Naive thymus-derived CD8-positive, alpha-beta T cell (primary cell): ENCODE results near the gene ZAP70. TPM values are rescaled to one million over a fixed set of nuclear protein-coding genes. Genes with fewer than 3 reads are reported as not detected.

Source experiments
- ATAC-seq, 2 donors: fragments of 150-1000 bp; cut with Tn5 transposase in 1 of 2; sonication (Bioruptor Pico), chemical (Tn5 transposase) in 1 of 2; 1 replicate in 1 of 2; 2 replicates in 1 of 2; pipeline ENCODE4 v1.10.0; 2021; ENCODE audit warnings: mild to moderate bottlenecking in 2 of 2, moderate library complexity in 2 of 2
- POLR2A ChIA-PET: fragments of 350-600 bp; sonication (Branson Sonifier 250); formaldehyde crosslinking; loops from one replicate; lab custom pipeline; 2021; ENCODE audit warnings: antibody characterized with exemption; lab: Charles Lee
- DNase-seq, 10 donors: peaks; one replicate each; pipeline versions ENCODE4 v3.0.0 to v3.0.0-alpha.2; 2020 to 2022
- H3K27ac Mint-ChIP-seq, 10 donors: one replicate each; pipeline ENCODE4 v1.8.0; 2020 to 2022; ENCODE audit warnings: mild to moderate bottlenecking in 10 of 10, mixed read lengths in 10 of 10, moderate library complexity in 4 of 10, inconsistent platforms in 1 of 10
- H3K27me3 Mint-ChIP-seq, 5 donors: one replicate each; pipeline ENCODE4 v1.8.0; 2021 to 2022; ENCODE audit warnings: mixed read lengths in 5 of 5
- H3K36me3 Mint-ChIP-seq, 3 donors: one replicate each; pipeline ENCODE4 v1.8.0; 2020 to 2022; ENCODE audit warnings: mixed read lengths in 3 of 3, mild to moderate bottlenecking in 2 of 3, inconsistent platforms in 1 of 3
- H3K4me1 Mint-ChIP-seq, 4 donors: one replicate each; pipeline ENCODE4 v1.8.0; 2021 to 2022; ENCODE audit warnings: mixed read lengths in 4 of 4
- H3K4me3 Mint-ChIP-seq, 10 donors: one replicate each; pipeline ENCODE4 v1.8.0; 2020 to 2022; ENCODE audit warnings: mild to moderate bottlenecking in 10 of 10, mixed read lengths in 10 of 10, moderate library complexity in 6 of 10, inconsistent platforms in 1 of 10
- H3K9me3 Mint-ChIP-seq, 9 donors: one replicate each; pipeline ENCODE4 v1.8.0; 2020 to 2022; ENCODE audit warnings: mixed read lengths in 9 of 9, mild to moderate bottlenecking in 3 of 9, inconsistent platforms in 1 of 9, moderate library complexity in 1 of 9
- polyA plus RNA-seq, 3 donors: library from polyadenylated mRNA; unstranded; fragments of 300-500 nt; fragmentation: Illumina TruSeq; gene quantifications; one replicate each; pipeline ENCODE4 v1.2.3, GENCODE V29; 2021
- total RNA-seq, 8 experiments: library from RNA in 2 of 8; stranded (reverse) in 2 of 8; gene quantifications; one replicate each; pipeline ENCODE4 v1.2.3 and lab custom pipeline; 2021 to 2026

The ZAP70 gene
- total and polyA plus RNA-seq, 5 experiments from 2014 or later = 131 to 503 (median 168) TPM

DNA sequence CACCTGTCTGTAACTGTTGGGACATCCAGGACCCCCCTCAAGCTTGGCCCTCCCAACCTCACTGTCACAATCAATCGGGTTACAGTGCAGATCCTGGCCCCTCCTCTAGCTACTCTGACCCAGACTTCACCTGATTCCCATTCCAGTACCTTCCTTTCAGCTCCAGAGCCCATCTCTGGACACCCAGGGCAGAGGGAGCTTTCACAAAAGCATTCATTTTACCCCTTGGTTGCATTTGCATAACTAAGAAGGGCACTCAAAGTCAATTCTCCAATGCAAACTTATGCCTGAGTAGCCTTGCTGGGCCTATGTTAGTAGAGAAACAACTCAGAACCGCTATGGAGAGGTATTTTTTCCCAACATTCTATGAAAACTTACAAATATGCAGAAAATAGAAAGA is 7.4 kb downstream of the ZAP70 start:
- peaks cover 51 to 88% (median 85%) of the 10 kb centered on the region in 4 donors for H3K4me1 Mint-ChIP-seq
- ATAC-seq = no peak
- peak overlapping the region; percentile 36 to 99 (median 73) for H3K4me3 Mint-ChIP-seq

GRCh38 chr2:97722227-97722626 is 8.9 kb downstream of the ZAP70 start:
- peak overlapping the region in 6 of 10 donors; percentile 4 to 51 (median 38) for H3K4me3 Mint-ChIP-seq
- POLR2A ChIA-PET = interaction anchor here (0.8 to 9.5 kb wide), 3 partner anchors 9 to 58 kb away, joined by 3 to 49 read pairs (median 4); partner anchors contain the start of genes ACTR1B and ZAP70
- H3K9me3 Mint-ChIP-seq = no peaks in the 10 kb centered on the region
- H3K27me3 Mint-ChIP-seq = no peaks in the 10 kb centered on the region
- DNase-seq (no peak), ATAC-seq (no peak)
- H3K36me3 Mint-ChIP-seq = peaks cover 5 to 85% (median 42%) of the 10 kb centered on the region in 3 donors
- peak overlapping the region; percentile 63 to 89 (median 78) for H3K27ac Mint-ChIP-seq
- H3K4me1 Mint-ChIP-seq = peaks cover 45 to 89% (median 85%) of the 10 kb centered on the region in 4 donors

More for the DNA sequence above, 7.4 kb downstream of the ZAP70 start:
- peak in 1 of 10 donors; percentile 43 for DNase-seq
- Mint-ChIP-seq H3K27me3 (no peaks in the 10 kb centered on the region), H3K36me3 (peaks cover 5 to 82% (median 36%) of the 10 kb centered on the region in 3 donors), H3K27ac (peak overlapping the region; percentile 93 to 100 (median 98)), H3K9me3 (no peaks in the 10 kb centered on the region)
- POLR2A ChIA-PET = interaction anchor here (0.7 kb wide), 1 partner anchor 26 kb away, joined by 4 read pairs; no protein-coding TSS in a partner anchor

DNA sequence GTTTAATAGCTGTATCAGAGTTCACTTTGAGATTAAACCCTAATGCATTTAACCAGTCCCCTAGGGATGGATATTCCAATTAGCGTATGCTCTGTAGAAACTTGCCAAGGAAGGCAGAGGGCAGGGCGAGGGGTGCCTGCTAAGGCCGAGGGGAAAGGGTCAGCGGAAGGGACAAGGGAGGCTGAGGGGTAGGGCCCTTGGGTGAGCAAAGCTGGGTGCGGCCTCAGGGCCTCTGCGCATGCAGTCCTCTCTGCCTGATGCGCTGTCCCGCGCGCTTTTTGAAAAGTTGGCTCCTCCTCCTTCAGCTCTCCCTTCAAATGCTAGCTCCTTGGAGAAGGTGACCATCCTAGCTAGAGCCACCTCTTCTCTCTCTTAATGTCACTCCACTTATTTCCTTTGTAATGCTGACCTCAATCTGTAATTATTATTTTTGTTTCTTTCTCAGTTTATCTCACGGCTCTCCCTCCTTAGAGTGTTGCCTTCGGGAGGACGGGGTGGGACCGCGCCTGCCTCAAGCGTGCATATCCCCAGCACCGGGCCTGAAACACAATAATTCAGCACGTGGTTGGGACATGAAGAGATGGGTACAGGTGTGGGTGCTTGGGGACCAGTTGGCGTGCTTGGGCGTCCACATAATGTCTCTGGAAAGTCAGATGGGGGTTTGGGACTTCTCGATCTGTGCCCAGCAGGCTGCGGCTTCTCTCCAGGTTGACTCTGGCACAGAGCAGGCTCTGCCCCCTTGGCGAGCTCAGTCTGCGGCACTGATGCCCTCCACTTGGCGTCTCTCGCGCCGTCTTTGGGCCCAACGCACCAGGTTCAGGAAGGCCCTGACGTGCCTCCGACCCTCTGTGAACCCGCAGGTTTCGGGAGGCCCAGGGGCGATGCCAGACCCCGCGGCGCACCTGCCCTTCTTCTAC is 10.0 kb downstream of the ZAP70 start:
- peaks cover 8 to 97% (median 39%) of the 10 kb centered on the region in 3 donors for H3K36me3 Mint-ChIP-seq
- no peaks in the 10 kb centered on the region for H3K27me3 Mint-ChIP-seq
- no peak for DNase-seq
- peak overlapping the region in 6 of 10 donors; percentile 8 to 51 (median 41) for H3K4me3 Mint-ChIP-seq
- POLR2A ChIA-PET = interaction anchor here (0.9 to 9.5 kb wide), 4 partner anchors 10 to 20 kb away, joined by 3 to 49 read pairs (median 3); partner anchors contain the start of gene ZAP70
- H3K9me3 Mint-ChIP-seq = no peaks in the 10 kb centered on the region
- ATAC-seq = no peak
- peaks cover 48 to 92% (median 85%) of the 10 kb centered on the region in 4 donors for H3K4me1 Mint-ChIP-seq
- H3K27ac Mint-ChIP-seq = peak overlapping the region; percentile 60 to 91 (median 77)

DNA sequence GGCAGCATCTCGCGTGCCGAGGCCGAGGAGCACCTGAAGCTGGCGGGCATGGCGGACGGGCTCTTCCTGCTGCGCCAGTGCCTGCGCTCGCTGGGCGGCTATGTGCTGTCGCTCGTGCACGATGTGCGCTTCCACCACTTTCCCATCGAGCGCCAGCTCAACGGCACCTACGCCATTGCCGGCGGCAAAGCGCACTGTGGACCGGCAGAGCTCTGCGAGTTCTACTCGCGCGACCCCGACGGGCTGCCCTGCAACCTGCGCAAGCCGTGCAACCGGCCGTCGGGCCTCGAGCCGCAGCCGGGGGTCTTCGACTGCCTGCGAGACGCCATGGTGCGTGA is 10.7 kb downstream of the ZAP70 start:
- DNase-seq = no peak
- Mint-ChIP-seq H3K36me3 (peaks cover 8 to 98% (median 42%) of the 10 kb centered on the region in 3 donors), H3K4me3 (peak overlapping the region in 2 of 10 donors; percentile 43 to 60), H3K27ac (peak overlapping the region in 1 of 10 donors; percentile 67), H3K4me1 (peaks cover 44 to 92% (median 82%) of the 10 kb centered on the region in 4 donors), H3K27me3 (no peaks in the 10 kb centered on the region), H3K9me3 (no peaks in the 10 kb centered on the region)
- no peak for ATAC-seq
- POLR2A ChIA-PET = interaction anchor here (0.9 to 9.5 kb wide), 3 partner anchors 11 to 20 kb away, joined by 3 to 49 read pairs (median 3); partner anchors contain the start of gene ZAP70

DNA sequence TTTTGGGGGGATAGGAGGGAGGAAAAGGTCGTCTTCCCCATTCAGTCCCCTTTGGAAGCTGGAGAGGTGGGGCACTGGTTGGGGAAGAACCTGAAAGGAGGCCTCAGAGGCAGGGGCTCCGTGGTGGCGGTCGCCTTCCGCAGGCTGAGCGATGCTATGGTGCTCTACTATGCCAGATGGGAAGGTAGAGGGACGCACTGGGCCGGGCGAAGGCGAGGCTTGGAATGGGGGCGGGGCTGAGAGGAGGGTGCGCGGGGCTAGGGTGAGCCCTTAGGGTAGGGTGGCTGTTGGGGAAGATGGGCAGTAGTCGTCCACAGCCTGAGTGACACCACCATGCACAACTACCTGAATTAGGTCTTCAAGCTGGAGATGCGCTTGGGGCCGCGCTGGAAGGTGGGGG is 11.1 kb downstream of the ZAP70 start:
- ATAC-seq (no peak), DNase-seq (no peak)
- Mint-ChIP-seq H3K9me3 (no peaks in the 10 kb centered on the region), H3K27me3 (no peaks in the 10 kb centered on the region), H3K4me1 (peaks cover 40 to 92% (median 80%) of the 10 kb centered on the region in 4 donors), H3K36me3 (peaks cover 8 to 98% (median 45%) of the 10 kb centered on the region in 3 donors), H3K4me3 (peak overlapping the region in 2 of 10 donors; percentile 43 to 60), H3K27ac (peak overlapping the region in 5 of 10 donors; percentile 10 to 91 (median 60))
- POLR2A ChIA-PET = interaction anchor here (9.5 kb wide), 1 partner anchor 11 kb away, joined by 49 read pairs; the partner anchor contains the start of gene ZAP70

DNA sequence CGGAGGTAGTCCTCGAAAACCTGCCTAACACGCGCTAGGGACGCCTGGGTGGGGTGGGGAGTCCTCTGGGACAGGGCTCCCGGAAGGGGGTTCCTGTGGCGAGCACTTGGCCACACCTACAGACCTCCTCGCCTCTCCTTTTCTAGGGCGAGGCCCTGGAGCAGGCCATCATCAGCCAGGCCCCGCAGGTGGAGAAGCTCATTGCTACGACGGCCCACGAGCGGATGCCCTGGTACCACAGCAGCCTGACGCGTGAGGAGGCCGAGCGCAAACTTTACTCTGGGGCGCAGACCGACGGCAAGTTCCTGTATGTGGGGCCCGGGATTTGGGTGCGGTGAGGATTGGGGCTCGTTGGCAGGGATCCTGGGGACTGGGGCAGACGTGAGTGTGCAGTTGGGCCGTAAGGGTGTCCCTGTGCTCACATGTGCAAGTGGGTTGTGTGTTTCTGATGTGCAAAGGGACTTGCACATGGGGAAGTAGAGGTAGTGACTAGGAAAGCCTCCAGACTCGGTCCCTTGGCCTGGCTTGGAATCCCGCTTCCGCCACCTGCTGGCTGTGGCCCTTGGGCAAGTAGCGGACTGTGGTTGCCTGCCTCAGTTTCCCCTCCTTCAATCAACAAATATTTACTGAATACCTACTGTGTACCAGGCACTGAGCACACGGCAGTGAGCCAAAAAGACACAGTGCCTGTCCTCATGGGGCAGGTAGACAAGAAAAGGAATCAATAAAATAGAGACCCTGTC is 11.7 kb downstream of the ZAP70 start:
- no peaks in the 10 kb centered on the region for H3K27me3 Mint-ChIP-seq
- ATAC-seq (no peak), DNase-seq (no peak)
- POLR2A ChIA-PET = interaction anchor here (9.5 kb wide), 1 partner anchor 12 kb away, joined by 49 read pairs; the partner anchor contains the start of gene ZAP70
- peaks cover 37 to 89% (median 78%) of the 10 kb centered on the region in 4 donors for H3K4me1 Mint-ChIP-seq
- H3K9me3 Mint-ChIP-seq = peaks cover 0 to under 1% (median 0%) of the 10 kb centered on the region in 9 donors
- peaks cover 9 to 98% (median 47%) of the 10 kb centered on the region in 3 donors for H3K36me3 Mint-ChIP-seq
- peak overlapping the region in 3 of 10 donors; percentile 9 to 67 (median 50) for H3K4me3 Mint-ChIP-seq
- peak overlapping the region; percentile 35 to 93 (median 86) for H3K27ac Mint-ChIP-seq

DNA sequence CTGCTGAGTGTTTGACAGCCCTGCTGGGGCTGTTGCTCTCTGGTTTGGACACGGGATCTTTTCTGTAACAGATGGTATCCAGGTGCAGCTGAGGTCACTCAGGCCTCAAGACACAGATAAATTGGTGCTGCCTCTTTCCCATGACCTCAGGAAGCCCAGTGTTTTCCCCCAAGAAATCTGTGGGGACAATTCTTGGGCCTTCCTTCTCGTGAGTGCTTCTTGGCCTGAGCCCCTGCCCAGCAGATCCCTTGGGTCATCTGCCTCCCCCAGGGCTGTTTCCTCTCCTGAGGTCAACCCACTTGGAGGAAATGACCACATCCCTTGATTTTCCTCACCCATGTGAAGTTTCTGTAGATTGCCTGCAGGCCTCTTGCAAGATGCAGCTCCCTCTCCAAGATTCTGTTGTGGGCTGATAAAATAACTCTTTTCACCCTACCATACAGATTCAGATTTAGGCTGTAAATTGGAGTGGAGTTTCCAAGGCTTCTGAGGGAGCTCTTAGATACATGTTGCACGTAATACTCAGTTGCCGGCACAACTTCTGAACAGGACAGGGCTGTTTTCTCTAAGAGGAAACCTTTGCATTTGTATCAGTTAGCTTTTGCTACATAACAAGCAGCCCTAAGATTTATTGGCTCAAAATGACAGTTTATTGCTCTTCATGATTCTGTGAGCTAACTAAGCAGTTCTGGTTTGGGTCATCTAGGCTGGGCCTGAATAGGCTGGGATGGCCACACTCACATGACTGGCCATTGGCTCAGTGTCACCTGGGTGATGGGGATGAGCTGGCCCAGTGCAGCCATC is 13.1 kb downstream of the ZAP70 start:
- Mint-ChIP-seq H3K36me3 (peaks cover 12 to 100% (median 45%) of the 10 kb centered on the region in 3 donors), H3K9me3 (peaks cover 0 to 2% (median 0%) of the 10 kb centered on the region in 9 donors), H3K4me1 (peaks cover 33 to 88% (median 79%) of the 10 kb centered on the region in 4 donors), H3K27me3 (no peaks in the 10 kb centered on the region), H3K4me3 (peak overlapping the region in 7 of 10 donors; percentile 9 to 62 (median 44)), H3K27ac (peak overlapping the region; percentile 78 to 93 (median 91))
- ATAC-seq (no peak), DNase-seq (no peak)
- POLR2A ChIA-PET = interaction anchor here (0.7 to 9.5 kb wide), 3 partner anchors 9 to 18 kb away, joined by 3 to 49 read pairs (median 40); partner anchors contain the start of gene ZAP70

- ATAC-seq (no peak), DNase-seq (no peak)
- H3K4me3 Mint-ChIP-seq = peak overlapping the region in 7 of 10 donors; percentile 6 to 61 (median 44)
- H3K4me1 Mint-ChIP-seq = peaks cover 37 to 93% (median 83%) of the 10 kb centered on the region in 4 donors
- H3K27ac Mint-ChIP-seq = peak overlapping the region; percentile 75 to 92 (median 91)
- H3K36me3 Mint-ChIP-seq = peaks cover 12 to 99% (median 50%) of the 10 kb centered on the region in 3 donors
- H3K27me3 Mint-ChIP-seq = no peaks in the 10 kb centered on the region
- POLR2A ChIA-PET = interaction anchor here (7.2 to 9.5 kb wide), 2 partner anchors 10 to 14 kb away, joined by 40 to 49 read pairs; partner anchors contain the start of gene ZAP70
- peaks cover 0 to 2% (median 0%) of the 10 kb centered on the region in 9 donors for H3K9me3 Mint-ChIP-seq
Measured at GRCh38 chr2:97727296-97727695, 13.9 kb downstream of the ZAP70 start.

DNA sequence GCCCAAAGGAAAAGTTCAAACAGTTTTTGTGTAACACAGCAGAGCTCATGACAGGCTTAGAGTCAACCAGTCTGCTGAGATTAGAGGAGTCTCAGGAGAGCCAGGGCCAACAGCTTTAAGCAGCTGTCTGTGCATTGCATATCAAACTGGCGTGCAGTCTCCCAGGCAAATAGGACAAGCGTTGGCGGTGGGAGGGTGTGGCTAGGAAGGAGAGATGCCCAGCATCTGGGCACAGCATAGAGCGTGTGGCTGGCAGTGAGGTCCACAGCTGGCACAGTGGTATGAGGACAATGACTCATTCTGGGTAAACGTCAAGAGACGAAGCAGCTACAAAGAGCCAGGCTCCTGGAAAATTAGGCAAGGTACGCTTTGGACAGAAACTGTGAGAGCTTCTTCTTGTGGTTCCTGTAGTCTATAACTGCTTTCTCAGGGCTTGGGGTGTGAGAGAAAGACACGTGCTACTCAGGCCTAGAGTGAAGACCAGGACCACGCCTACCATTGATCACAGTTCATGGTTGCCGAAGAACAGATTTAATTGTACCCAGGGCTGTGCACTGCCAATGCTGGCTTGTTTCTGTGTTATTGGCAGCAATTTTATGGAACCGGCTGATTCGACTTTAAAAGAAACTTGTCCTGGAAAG is 14.8 kb downstream of the ZAP70 start:
- H3K27ac Mint-ChIP-seq = peak overlapping the region; percentile 75 to 92 (median 91)
- peaks cover 0 to 2% (median 0%) of the 10 kb centered on the region in 9 donors for H3K9me3 Mint-ChIP-seq
- POLR2A ChIA-PET = interaction anchor here (7.2 to 9.5 kb wide), 2 partner anchors 11 to 15 kb away, joined by 40 to 49 read pairs; partner anchors contain the start of gene ZAP70
- H3K4me1 Mint-ChIP-seq = peaks cover 34 to 88% (median 74%) of the 10 kb centered on the region in 4 donors
- peaks cover 12 to 96% (median 46%) of the 10 kb centered on the region in 3 donors for H3K36me3 Mint-ChIP-seq
- H3K27me3 Mint-ChIP-seq = no peaks in the 10 kb centered on the region
- ATAC-seq (peak; percentile 51 to 69), DNase-seq (peak in 1 of 10 donors; percentile 18)
- H3K4me3 Mint-ChIP-seq = peak overlapping the region in 9 of 10 donors; percentile 28 to 61 (median 37)

GRCh38 chr2:97730245-97730644 is 16.9 kb downstream of the ZAP70 start:
- H3K4me3 Mint-ChIP-seq = peak overlapping the region in 1 of 10 donors; percentile 2
- no peaks in the 10 kb centered on the region for H3K27me3 Mint-ChIP-seq

More at GRCh38 chr2:97730245-97730644, 16.9 kb downstream of the ZAP70 start:
- DNase-seq (no peak), ATAC-seq (no peak)
- Mint-ChIP-seq H3K4me1 (peaks cover 28 to 76% (median 59%) of the 10 kb centered on the region in 4 donors), H3K36me3 (peaks cover 12 to 92% (median 43%) of the 10 kb centered on the region in 3 donors), H3K9me3 (peaks cover 0 to 2% (median 0%) of the 10 kb centered on the region in 9 donors), H3K27ac (peak overlapping the region; percentile 34 to 93 (median 73))
- POLR2A ChIA-PET = interaction anchor here (0.5 to 9.5 kb wide), 5 partner anchors 12 to 66 kb away, joined by 3 to 49 read pairs (median 6); partner anchors contain the start of gene ZAP70
